Measurements from ENCODE around the gene RIT1. TPM values are rescaled to one million over a fixed set of nuclear protein-coding genes. Genes with fewer than 3 reads are reported as not detected.

The RIT1 gene
- total and polyA plus RNA-seq, 5 experiments from 2014 or later, result 16.4 to 42.5 (median 18.0) TPM

Small RNAs within 50 kb of the gene (microRNA-seq; reads per million reads assigned to microRNA genes)
- not detected for gene MIR6738 (ENCODE audit: borderline microRNAs expressed)

Other genes with a start within 250 kb of the RIT1 start
- 100 to 1,000 TPM; 113 to 130 TPM for gene YY1AP1, start 222.6 kb downstream of the RIT1 start, total RNA-seq
- 10 to 100 TPM; 24.1 to 50.5 (median 30.0) TPM for gene YY1AP1, start 222.6 kb downstream of the RIT1 start, polyA plus RNA-seq
- 100 to 1,000 TPM; 150 to 162 TPM for gene DAP3, start 222.3 kb downstream of the RIT1 start, total RNA-seq
- gene DAP3, start 222.3 kb downstream of the RIT1 start, polyA plus RNA-seq, result 100 to 1,000 TPM; 111 to 129 (median 114) TPM
- 100 to 1,000 TPM; 120 to 131 TPM for gene GON4L, start 54.1 kb downstream of the RIT1 start, total RNA-seq
- 10 to 100 TPM; 20.1 to 38.9 (median 21.3) TPM for gene GON4L, start 54.1 kb downstream of the RIT1 start, polyA plus RNA-seq
- gene SYT11, start 51.8 kb downstream of the RIT1 start, total RNA-seq, result 1 to 10 TPM; 4.0 to 4.1 TPM
- 10 to 100 TPM in 1 of 3 donors, 1 to 10 TPM in 2; 3.1 to 10.4 (median 6.9) TPM for gene SYT11, start 51.8 kb downstream of the RIT1 start, polyA plus RNA-seq
- gene KHDC4, start 23.1 kb upstream of the RIT1 start, total RNA-seq, result 100 to 1,000 TPM; 109 to 110 TPM
- 1 to 10 TPM; 5.0 to 7.2 (median 6.5) TPM for gene KHDC4, start 23.1 kb upstream of the RIT1 start, polyA plus RNA-seq
- not detected for gene RXFP4, start 30.3 kb upstream of the RIT1 start, total RNA-seq
- under 1 TPM in 1 of 3 donors, not detected in 2; 0.46 TPM for gene RXFP4, start 30.3 kb upstream of the RIT1 start, polyA plus RNA-seq
- gene ARHGEF2, start 67.2 kb upstream of the RIT1 start, total RNA-seq, result 100 to 1,000 TPM; 204 to 210 TPM
- gene ARHGEF2, start 67.2 kb upstream of the RIT1 start, polyA plus RNA-seq, result 10 to 100 TPM; 13.8 to 22.0 (median 15.8) TPM
- 100 to 1,000 TPM; 199 to 218 TPM for gene SSR2, start 109.6 kb upstream of the RIT1 start, total RNA-seq
- 100 to 1,000 TPM; 345 to 396 (median 347) TPM for gene SSR2, start 109.6 kb upstream of the RIT1 start, polyA plus RNA-seq
- gene UBQLN4, start 142.4 kb upstream of the RIT1 start, total RNA-seq, result 10 to 100 TPM; 31.6 to 34.8 TPM
- 1 to 10 TPM; 6.9 to 9.7 (median 7.6) TPM for gene UBQLN4, start 142.4 kb upstream of the RIT1 start, polyA plus RNA-seq
- 10 to 100 TPM; 22.6 to 24.2 TPM for gene LAMTOR2, start 143.4 kb upstream of the RIT1 start, total RNA-seq
- gene LAMTOR2, start 143.4 kb upstream of the RIT1 start, polyA plus RNA-seq, result 100 to 1,000 TPM in 1 of 3 donors, 10 to 100 TPM in 2; 89.1 to 102 (median 96.1) TPM
- gene RAB25, start 149.8 kb upstream of the RIT1 start, total RNA-seq, result 1 to 10 TPM; 1.1 to 1.3 TPM
- 1 to 10 TPM in 1 of 3 donors, under 1 TPM in 2; 0.81 to 2.0 (median 0.96) TPM for gene RAB25, start 149.8 kb upstream of the RIT1 start, polyA plus RNA-seq
- under 1 TPM in 1 of 2 experiments, not detected in 1; 0.38 TPM for gene MEX3A, start 171.1 kb upstream of the RIT1 start, total RNA-seq
- gene MEX3A, start 171.1 kb upstream of the RIT1 start, polyA plus RNA-seq, result not detected
- 1 to 10 TPM; 2.0 to 2.7 TPM for gene LMNA, start 203.4 kb upstream of the RIT1 start, total RNA-seq
- gene LMNA, start 203.4 kb upstream of the RIT1 start, polyA plus RNA-seq, result 1 to 10 TPM in 1 of 3 donors, under 1 TPM in 2; 0.62 to 4.0 (median 0.75) TPM
- gene SEMA4A, start 242.2 kb upstream of the RIT1 start, total RNA-seq, result 1 to 10 TPM; 1.2 TPM
- gene SEMA4A, start 242.2 kb upstream of the RIT1 start, polyA plus RNA-seq, result 1 to 10 TPM in 1 of 3 donors, under 1 TPM in 2; 0.16 to 1.4 (median 0.22) TPM